Measurements from ENCODE around the gene CCDC57. TPM values are rescaled to one million over a fixed set of nuclear protein-coding genes. Genes with fewer than 3 reads are reported as not detected.

The CCDC57 gene
- total and polyA plus RNA-seq, 8 donors: 43.9 to 166 (median 75.4) TPM

GRCh38 chr17:82167028-82167427 is 45.6 kb downstream of the CCDC57 start:
- H3K4me1 ChIP-seq: no peaks in the 10 kb centered on the region
- no peak overlapping the region for H3K4me3 ChIP-seq
- H3K27me3 ChIP-seq: no peaks in the 10 kb centered on the region
- intact Hi-C loops (cut with DNase I; ENCODE audit: low total_unique reads): no loop called here
- H3K36me3 ChIP-seq: peaks cover 10 to 74% (median 55%) of the 10 kb centered on the region in 4 donors
- H3K27ac ChIP-seq: no peak overlapping the region
- no peak for DNase-seq
- WGBS, 5 donors: 91 to 97% (median 95%) methylated on average over 5 of the region's 5 CpGs
- TF ChIP-seq, protein P1, sequence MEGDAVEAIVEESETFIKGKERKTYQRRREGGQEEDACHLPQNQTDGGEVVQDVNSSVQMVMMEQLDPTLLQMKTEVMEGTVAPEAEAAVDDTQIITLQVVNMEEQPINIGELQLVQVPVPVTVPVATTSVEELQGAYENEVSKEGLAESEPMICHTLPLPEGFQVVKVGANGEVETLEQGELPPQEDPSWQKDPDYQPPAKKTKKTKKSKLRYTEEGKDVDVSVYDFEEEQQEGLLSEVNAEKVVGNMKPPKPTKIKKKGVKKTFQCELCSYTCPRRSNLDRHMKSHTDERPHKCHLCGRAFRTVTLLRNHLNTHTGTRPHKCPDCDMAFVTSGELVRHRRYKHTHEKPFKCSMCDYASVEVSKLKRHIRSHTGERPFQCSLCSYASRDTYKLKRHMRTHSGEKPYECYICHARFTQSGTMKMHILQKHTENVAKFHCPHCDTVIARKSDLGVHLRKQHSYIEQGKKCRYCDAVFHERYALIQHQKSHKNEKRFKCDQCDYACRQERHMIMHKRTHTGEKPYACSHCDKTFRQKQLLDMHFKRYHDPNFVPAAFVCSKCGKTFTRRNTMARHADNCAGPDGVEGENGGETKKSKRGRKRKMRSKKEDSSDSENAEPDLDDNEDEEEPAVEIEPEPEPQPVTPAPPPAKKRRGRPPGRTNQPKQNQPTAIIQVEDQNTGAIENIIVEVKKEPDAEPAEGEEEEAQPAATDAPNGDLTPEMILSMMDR (IDR thresholded peaks at IDR 0.05): no peak
- no peak for TF ChIP-seq EP300 (IDR thresholded peaks at IDR 0.05)
- TF ChIP-seq POLR2A (IDR thresholded peaks at IDR 0.05): no peak
- no peaks in the 10 kb centered on the region for H3K9me3 ChIP-seq

GRCh38 chr17:82164853-82165252 is 47.8 kb downstream of the CCDC57 start:
- Histone ChIP-seq H3K9me3 (no peaks in the 10 kb centered on the region), H3K36me3 (peaks cover 18 to 69% (median 53%) of the 10 kb centered on the region in 4 donors), H3K27ac (no peak overlapping the region), H3K4me3 (no peak overlapping the region), H3K27me3 (no peaks in the 10 kb centered on the region), H3K4me1 (no peaks in the 10 kb centered on the region)
- intact Hi-C loops (cut with DNase I; ENCODE audit: low total_unique reads): no loop called here
- TF ChIP-seq EP300 (IDR thresholded peaks at IDR 0.05) (no peak), POLR2A (IDR thresholded peaks at IDR 0.05) (no peak), POLR2AphosphoS5 (IDR thresholded peaks at IDR 0.05) (no peak)
- TF ChIP-seq, protein P1 (IDR thresholded peaks at IDR 0.05): no peak
- WGBS, 5 donors: 92 to 99% (median 96%) methylated on average over 3 of the region's 3 CpGs
- no peak for DNase-seq

DNA sequence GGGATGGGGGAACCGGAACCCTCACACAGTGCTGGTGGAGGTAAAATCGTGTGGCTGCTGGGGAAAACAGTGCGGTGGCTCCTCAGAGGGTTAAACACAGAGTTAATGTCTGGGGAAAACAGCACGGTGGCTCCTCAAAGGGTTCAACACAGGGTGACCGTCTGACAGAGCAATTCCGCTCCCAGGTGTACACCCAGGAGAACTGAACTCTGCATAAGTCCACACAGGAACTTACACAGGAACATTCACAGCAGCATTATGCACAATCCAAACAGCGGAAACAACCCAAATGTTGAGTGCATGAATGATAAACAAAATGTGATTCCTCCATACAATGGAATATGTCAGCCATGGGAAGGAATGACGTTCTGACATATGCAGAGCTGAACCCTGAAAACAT is 51.4 kb downstream of the CCDC57 start:
- Histone ChIP-seq H3K36me3 (peaks cover 21 to 77% (median 69%) of the 10 kb centered on the region in 4 donors), H3K4me1 (no peaks in the 10 kb centered on the region), H3K27ac (no peak overlapping the region), H3K4me3 (no peak overlapping the region), H3K27me3 (no peaks in the 10 kb centered on the region), H3K9me3 (no peaks in the 10 kb centered on the region)
- TF ChIP-seq EP300 (IDR thresholded peaks at IDR 0.05) (no peak), POLR2A (IDR thresholded peaks at IDR 0.05) (no peak)
- 83 to 93% (median 88%) methylated on average over 8 of the region's 8 CpGs for WGBS, 5 donors
- intact Hi-C loops (cut with DNase I; ENCODE audit: low total_unique reads): no loop called here
- no peak for DNase-seq

- no peaks in the 10 kb centered on the region for H3K9me3 ChIP-seq
- intact Hi-C loops (cut with DNase I; ENCODE audit: low total_unique reads): no loop called here
- H3K36me3 ChIP-seq: peaks cover 17 to 75% (median 64%) of the 10 kb centered on the region in 4 donors
- no peak overlapping the region for H3K4me3 ChIP-seq
- H3K27me3 ChIP-seq: no peaks in the 10 kb centered on the region
- H3K4me1 ChIP-seq: no peaks in the 10 kb centered on the region
- H3K27ac ChIP-seq: no peak overlapping the region
- no peak for TF ChIP-seq EP300 (IDR thresholded peaks at IDR 0.05)
- TF ChIP-seq POLR2AphosphoS5 (IDR thresholded peaks at IDR 0.05): no peak
- no peak for TF ChIP-seq POLR2A (IDR thresholded peaks at IDR 0.05)
- TF ChIP-seq, protein P1 (IDR thresholded peaks at IDR 0.05): no peak
- 72 to 87% (median 75%) methylated on average over 5 of the region's 5 CpGs for WGBS, 5 donors
- no peak for DNase-seq
Measured at GRCh38 chr17:82160075-82160474, 52.6 kb downstream of the CCDC57 start.

GRCh38 chr17:82158825-82159224 is 53.8 kb downstream of the CCDC57 start:
- no peaks in the 10 kb centered on the region for H3K9me3 ChIP-seq
- WGBS, 5 donors: 82 to 92% (median 90%) methylated on average over 10 of the region's 10 CpGs
- intact Hi-C loops (cut with DNase I; ENCODE audit: low total_unique reads): no loop called here

More at GRCh38 chr17:82158825-82159224, 53.8 kb downstream of the CCDC57 start:
- no peak overlapping the region for H3K27ac ChIP-seq
- H3K36me3 ChIP-seq: peaks cover 17 to 80% (median 71%) of the 10 kb centered on the region in 4 donors
- peaks cover 0 to 4% (median 1%) of the 10 kb centered on the region in 4 donors for H3K4me1 ChIP-seq
- no peaks in the 10 kb centered on the region for H3K27me3 ChIP-seq
- no peak overlapping the region for H3K4me3 ChIP-seq
- no peak for DNase-seq
- TF ChIP-seq POLR2AphosphoS5 (IDR thresholded peaks at IDR 0.05) (no peak), EP300 (IDR thresholded peaks at IDR 0.05) (no peak), POLR2A (IDR thresholded peaks at IDR 0.05) (no peak)
- TF ChIP-seq, protein P1 (IDR thresholded peaks at IDR 0.05): no peak

All from stomach (tissue), 9 donors.